ENCODE measurements around the gene RHOD. TPM values are rescaled to one million over a fixed set of nuclear protein-coding genes. Genes with fewer than 3 reads are reported as not detected.

RHOD gene
- total and polyA plus RNA-seq, 12 donors = 1.3 to 52.2 (median 3.5) TPM

GRCh38 chr11:67013511-67014045 lies 43.1 kb upstream of the RHOD start:
- Histone ChIP-seq H3K36me3 (replicated peaks in 1 of 2) (no peaks in the 10 kb centered on the region), H3K27ac (no peak overlapping the region), H3K4me1 (replicated peaks in 1 of 2) (no peaks in the 10 kb centered on the region), H3K4me3 (no peak overlapping the region), H3K27me3 (no peaks in the 10 kb centered on the region), H3K9me3 (replicated peaks in 1 of 3) (no peaks in the 10 kb centered on the region)
- TF ChIP-seq POLR2A (IDR thresholded peaks at IDR 0.05) (no peak), CTCF (IDR thresholded peaks at IDR 0.05) (no peak)
- DNase-seq = no peak
- 88 to 91% (median 90%) methylated on average over 9 to 11 of the region's 11 CpGs for WGBS, 4 donors
- intact Hi-C loops (cut with DNase I) = no loop called here

- no peak overlapping the region for H3K27ac ChIP-seq
- WGBS, 4 donors = 95 to 98% (median 95%) methylated on average over 3 to 7 of the region's 7 CpGs; no CpG with 5 or more reads in 1 of the 4 donors
- DNase-seq = no peak
- H3K36me3 ChIP-seq (replicated peaks in 1 of 2) = no peaks in the 10 kb centered on the region
- intact Hi-C loops (cut with DNase I) = no loop called here
- no peak for TF ChIP-seq POLR2A (IDR thresholded peaks at IDR 0.05)
- TF ChIP-seq CTCF (IDR thresholded peaks at IDR 0.05) = no peak
- H3K4me1 ChIP-seq (replicated peaks in 1 of 2) = no peaks in the 10 kb centered on the region
- H3K4me3 ChIP-seq = no peak overlapping the region
- H3K9me3 ChIP-seq (replicated peaks in 1 of 3) = no peaks in the 10 kb centered on the region
- no peaks in the 10 kb centered on the region for H3K27me3 ChIP-seq
Observed at GRCh38 chr11:67014343-67014742, 42.3 kb upstream of the RHOD start.

- TF ChIP-seq CTCF (IDR thresholded peaks at IDR 0.05) (no peak), POLR2A (IDR thresholded peaks at IDR 0.05) (no peak)
- H3K36me3 ChIP-seq (replicated peaks in 1 of 2) = no peaks in the 10 kb centered on the region
- 87 to 96% (median 93%) methylated on average over 4 to 8 of the region's 8 CpGs for WGBS, 4 donors
- no peak for DNase-seq
- H3K9me3 ChIP-seq (replicated peaks in 1 of 3) = no peaks in the 10 kb centered on the region
- intact Hi-C loops (cut with DNase I) = no loop called here
- no peaks in the 10 kb centered on the region for H3K4me1 ChIP-seq (replicated peaks in 1 of 2)
- H3K27me3 ChIP-seq = no peaks in the 10 kb centered on the region
- H3K4me3 ChIP-seq = no peak overlapping the region
- no peak overlapping the region for H3K27ac ChIP-seq
Observed at GRCh38 chr11:67015048-67015447, 41.6 kb upstream of the RHOD start.

- no peak for DNase-seq
- intact Hi-C loops (cut with DNase I) = no loop called here
- no peak overlapping the region for H3K27ac ChIP-seq
- H3K36me3 ChIP-seq (replicated peaks in 1 of 2) = no peaks in the 10 kb centered on the region
- H3K4me1 ChIP-seq (replicated peaks in 1 of 2) = no peaks in the 10 kb centered on the region
- 81 to 88% (median 86%) methylated on average over 5 of the region's 5 CpGs for WGBS, 4 donors
- H3K9me3 ChIP-seq (replicated peaks in 1 of 3) = no peaks in the 10 kb centered on the region
- H3K4me3 ChIP-seq = no peak overlapping the region
- no peak for TF ChIP-seq POLR2A (IDR thresholded peaks at IDR 0.05)
- no peak for TF ChIP-seq CTCF (IDR thresholded peaks at IDR 0.05)
- no peaks in the 10 kb centered on the region for H3K27me3 ChIP-seq
Observed at GRCh38 chr11:67016550-67016949, 40.1 kb upstream of the RHOD start.
